Endothelial cell of umbilical vein (primary cell): Measurements from ENCODE around the gene MBTD1. TPM values are rescaled to one million over a fixed set of nuclear protein-coding genes. Genes with fewer than 3 reads are reported as not detected.

ENCODE experiments used
- BruUV-seq: library from RNA; stranded (reverse); fragments of 400-500 nt; replicated peaks from 2 replicates; lab custom pipeline; 2021; lab: Mats Ljungman, UMichigan
- CTCF ChIA-PET: fragments of 300-600, 350-600 bp; sonication (Branson Sonifier 250); formaldehyde crosslinking; loops from one replicate; lab custom pipeline; 2021; ENCODE audit warnings: antibody characterized with exemption, inconsistent platforms; lab: Charles Lee
- POLR2A ChIA-PET: fragments of 300-600, 350-600 bp; sonication (Branson Sonifier 250); formaldehyde crosslinking; loops from one replicate; lab custom pipeline; 2021; ENCODE audit warnings: antibody characterized with exemption, inconsistent platforms; lab: Charles Lee
- DNase-seq: peaks from one replicate; pipeline ENCODE4 v3.0.0-alpha.2; 2011; ENCODE audit warnings: low read depth, low spot score
- FAIRE-seq: peaks from 2 replicates; lab custom pipeline; 2011; peaks lifted over from hg19 to GRCh38; lab: Jason Lieb, UNC
- H2AFZ ChIP-seq: 2 replicates; pipeline ENCODE4 v1.6.0; 2012; ENCODE audit warnings: low read depth, low read length, control low read depth, inconsistent platforms
- H3K27ac ChIP-seq: 2 replicates; pipeline ENCODE4 v1.5.1; 2011; ENCODE audit warnings: low read depth, mild to moderate bottlenecking, control low read depth, low read length, moderate library complexity; ENCODE audit not compliant: insufficient read depth
- H3K27me3 ChIP-seq, 2 experiments: 2 replicates each; pipeline versions ENCODE4 v1.6.0 to v1.6.1; 2011; ENCODE audit warnings: low read length in 2 of 2, mixed read lengths in 1 of 2; ENCODE audit not compliant: control insufficient read depth in 2 of 2, insufficient read depth in 2 of 2
- H3K36me3 ChIP-seq, 2 experiments: 2 replicates in 1 of 2; 3 replicates in 1 of 2; pipeline ENCODE4 v1.5.1; 2011; ENCODE audit warnings: low read length in 2 of 2, mild to moderate bottlenecking in 1 of 2, moderate library complexity in 1 of 2; ENCODE audit not compliant: control insufficient read depth in 2 of 2, insufficient read depth in 2 of 2; ENCODE audit errors: extremely low read depth in 1 of 2
- H3K4me1 ChIP-seq: 3 replicates; pipeline ENCODE4 v1.5.1; 2011; ENCODE audit warnings: mild to moderate bottlenecking, low read length; ENCODE audit not compliant: control insufficient read depth, insufficient read depth; ENCODE audit errors: extremely low read depth
- H3K4me2 ChIP-seq: 2 replicates; pipeline ENCODE4 v1.6.1; 2011; ENCODE audit warnings: low read length, control low read depth, mixed read lengths; ENCODE audit not compliant: insufficient read depth
- H3K4me3 ChIP-seq, 3 experiments: fragments of 200-600 bp in 1 of 3; sonication (generic), shearing (Covaris generic) in 1 of 3; replicated peaks in 1 of 3; 2 replicates each; pipeline ENCODE4 v1.5.1; 2011 to 2016; ENCODE audit warnings: control low read depth in 3 of 3, low read length in 3 of 3, mild to moderate bottlenecking in 2 of 3, inconsistent platforms in 1 of 3, low read depth in 1 of 3, moderate library complexity in 1 of 3; ENCODE audit not compliant: insufficient read depth in 1 of 3
- H3K79me2 ChIP-seq: 2 replicates; pipeline ENCODE4 v1.6.0; 2012; ENCODE audit warnings: low read length, inconsistent platforms; ENCODE audit not compliant: control insufficient read depth, insufficient read depth
- H3K9ac ChIP-seq: replicated peaks from 2 replicates; pipeline ENCODE3; 2011; ENCODE audit warnings: low read length, control low read depth; ENCODE audit not compliant: insufficient read depth; ENCODE audit errors: extremely low read depth
- H3K9me1 ChIP-seq: replicated peaks from 3 replicates; pipeline ENCODE4 v1.6.0; 2011; ENCODE audit warnings: mild to moderate bottlenecking, low read length; ENCODE audit not compliant: control insufficient read depth, insufficient read depth; ENCODE audit errors: extremely low read depth
- H3K9me3 ChIP-seq: replicated peaks from 2 replicates; pipeline ENCODE4 v1.5.1; 2012; ENCODE audit warnings: low read length, inconsistent platforms; ENCODE audit not compliant: control insufficient read depth, insufficient read depth
- H4K20me1 ChIP-seq: replicated peaks from 2 replicates; pipeline ENCODE3; 2011; ENCODE audit warnings: mild to moderate bottlenecking, low read length; ENCODE audit not compliant: control insufficient read depth, insufficient read depth; ENCODE audit errors: extremely low read depth
- CTCF ChIP-seq, 2 donors: IDR thresholded peaks; 1 replicate in 1 of 2; 2 replicates in 1 of 2; pipeline ENCODE4 v1.5.1; 2011; ENCODE audit warnings: low read length in 2 of 2, mild to moderate bottlenecking in 2 of 2, moderate library complexity in 2 of 2, control low read depth in 1 of 2, inconsistent platforms in 1 of 2, low read depth in 1 of 2; ENCODE audit not compliant: insufficient read depth in 1 of 2; ENCODE audit errors: extremely low read depth in 1 of 2
- EZH2 ChIP-seq: IDR thresholded peaks from 2 replicates; pipeline ENCODE4 v1.6.1; 2012; ENCODE audit warnings: borderline replicate concordance, low read depth, mild to moderate bottlenecking, moderate library complexity, low read length, inconsistent platforms; ENCODE audit not compliant: severe bottlenecking
- FOS ChIP-seq: IDR thresholded peaks from 2 replicates; pipeline ENCODE4 v1.6.1; 2011; ENCODE audit warnings: mild to moderate bottlenecking, low read length, moderate library complexity, borderline replicate concordance; ENCODE audit not compliant: insufficient read depth
- GATA2 ChIP-seq: IDR thresholded peaks from 2 replicates; pipeline ENCODE4 v1.7.0; 2011; ENCODE audit warnings: low read depth, mild to moderate bottlenecking, moderate library complexity, mixed read lengths, low read length; ENCODE audit not compliant: insufficient read length, insufficient read depth
- JUN ChIP-seq: IDR thresholded peaks from 2 replicates; pipeline ENCODE4 v1.6.1; 2011; ENCODE audit warnings: borderline replicate concordance, low read depth; ENCODE audit not compliant: insufficient read length, insufficient read depth
- MAX ChIP-seq: IDR thresholded peaks from 2 replicates; pipeline ENCODE4 v1.6.1; 2011; ENCODE audit not compliant: insufficient read depth, insufficient read length
- MYC ChIP-seq: IDR thresholded peaks from one replicate; pipeline ENCODE4 v1.6.1; 2011; ENCODE audit warnings: mild to moderate bottlenecking, low read depth, low read length
- POLR2A ChIP-seq: IDR thresholded peaks from 2 replicates; pipeline ENCODE4 v1.6.1; 2012; ENCODE audit warnings: low read depth, mild to moderate bottlenecking, control low read depth, low read length
- POLR2AphosphoS5 ChIP-seq: IDR thresholded peaks from 2 replicates; pipeline ENCODE4 v1.6.1; 2012; ENCODE audit warnings: low read depth, mild to moderate bottlenecking, control low read depth, low read length, moderate library complexity; ENCODE audit not compliant: insufficient read depth
- dilution Hi-C: fragments of 300-500 bp; cut with MboI; formaldehyde crosslinking; loops from one replicate; pipeline ENCODE4 v1.15.0; 2019; ENCODE audit warnings: low sequenced_read_pairs; ENCODE audit not compliant: extremely low pct_ligation_motif_present
- intact Hi-C: fragments of 100-400 bp; cut with micrococcal nuclease; formaldehyde crosslinking; loops from one replicate; pipeline ENCODE4 v1.10.0; 2022
- polyA plus RNA-seq, 4 experiments: library from polyadenylated mRNA; depleted of rRNA in 3 of 4; stranded (reverse) in 3 of 4; unstranded in 1 of 4; fragments of >200 nt; gene quantifications; 2 replicates each; pipeline versions ENCODE4 v1.2.1 to v1.2.3, GENCODE V29; 2011 to 2012; ENCODE audit warnings: missing spikeins in 1 of 4
- total RNA-seq: library from RNA; stranded (reverse); gene quantifications from 2 replicates; pipeline ENCODE4 v1.2.3, GENCODE V29; 2021

The MBTD1 gene
- total and polyA plus RNA-seq, 2 donors (not counting 3 experiments of a cell fraction or from before 2014, with no cell fraction given), result 4.8 to 14.0 TPM

GRCh38 chr17:51159604-51160003 is 100.2 kb downstream of the MBTD1 start:
- peaks cover 43% of the 10 kb centered on the region for H3K79me2 ChIP-seq
- POLR2A ChIA-PET, result no interaction called here
- no peaks in the 10 kb centered on the region for H3K9me3 ChIP-seq
- DNase-seq, result no peak
- H3K4me2 ChIP-seq, result no peak overlapping the region
- no peaks in the 10 kb centered on the region for H3K27me3 ChIP-seq
- H2AFZ ChIP-seq, result no peak overlapping the region
- no peak overlapping the region for H3K4me3 ChIP-seq
- no peaks in the 10 kb centered on the region for H4K20me1 ChIP-seq
- no peaks in the 10 kb centered on the region for H3K9me1 ChIP-seq
- H3K36me3 ChIP-seq, result peaks cover 7 to 15% of the 10 kb centered on the region in 2 experiments
- dilution Hi-C loops (no loop called here), intact Hi-C loops (loop anchor here (10.0 kb wide), 1 partner anchor 615 kb away; the partner anchor contains the start of gene SPATA20)
- no peak overlapping the region for H3K9ac ChIP-seq
- BruUV-seq, result no TSS peak
- no peak for TF ChIP-seq POLR2A
- TF ChIP-seq MAX, result no peak
- TF ChIP-seq POLR2AphosphoS5, result no peak
- TF ChIP-seq EZH2, result no peak
- TF ChIP-seq GATA2, result no peak
- TF ChIP-seq MYC, result no peak
- TF ChIP-seq FOS, result no peak
- no peak for TF ChIP-seq CTCF (IDR thresholded peaks at IDR 0.05; ENCODE audit: extremely low read depth in 1 of 2, insufficient read depth in 1 of 2, low read depth in 1 of 2, low read length in 2 of 2)
- TF ChIP-seq JUN, result no peak
- FAIRE-seq, result no peak
- H3K4me1 ChIP-seq, result peaks cover 3% of the 10 kb centered on the region
- CTCF ChIA-PET, result interaction anchor here (1.2 kb wide), 1 partner anchor 159 kb away, joined by 4 read pairs; no protein-coding TSS in a partner anchor
- no peak overlapping the region for H3K27ac ChIP-seq
